ENCODE measurements around the gene MPHOSPH6.

Gene MPHOSPH6

DNA sequence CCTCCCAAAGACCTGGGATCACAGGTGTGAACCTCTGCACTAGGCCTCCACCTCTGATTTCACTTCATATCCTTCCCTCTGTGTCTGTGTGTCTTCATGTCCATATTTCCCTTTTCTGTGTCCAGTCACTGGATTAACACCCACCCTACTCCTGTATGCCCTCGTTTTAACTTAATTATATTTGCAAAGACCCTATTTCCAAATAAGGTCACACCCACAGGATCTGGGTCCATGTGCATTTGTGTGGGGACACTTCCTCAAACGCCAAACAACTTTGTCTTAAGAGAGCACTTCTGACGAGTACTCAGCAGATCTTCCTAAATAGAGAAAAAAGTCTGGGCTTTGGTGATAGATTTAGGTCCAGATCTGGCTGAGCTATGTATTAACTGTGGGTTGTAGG lies 56.3 kb downstream of the MPHOSPH6 start:
- TF ChIP-seq GATA3 (IDR thresholded peaks at IDR 0.05; ENCODE audit: low read depth, low read length) (no peak), GATA2 (IDR thresholded peaks at IDR 0.05; ENCODE audit: low read depth, low read length) (no peak)

DNA sequence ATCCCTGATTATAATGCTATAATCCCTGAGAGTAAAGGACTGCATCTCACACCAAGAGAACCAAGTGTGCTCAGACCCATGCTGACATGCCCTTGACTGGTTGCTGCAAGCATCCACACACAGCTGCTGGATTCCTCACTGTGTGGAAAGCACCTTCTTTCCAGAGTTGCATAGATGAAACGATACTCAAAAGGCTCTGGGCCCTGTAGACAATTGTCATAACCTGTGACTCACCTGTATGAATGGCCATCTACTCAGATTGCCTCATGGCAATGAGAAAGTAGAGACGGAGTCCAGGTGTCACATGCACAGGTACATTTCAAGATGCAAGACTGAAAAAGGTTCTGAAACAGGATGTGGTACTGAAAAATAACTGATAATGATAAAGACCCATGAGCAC lies 58.1 kb downstream of the MPHOSPH6 start:
- no peak for TF ChIP-seq GATA2 (IDR thresholded peaks at IDR 0.05; ENCODE audit: low read depth, low read length)
- TF ChIP-seq GATA3 (IDR thresholded peaks at IDR 0.05; ENCODE audit: low read depth, low read length): no peak

DNA sequence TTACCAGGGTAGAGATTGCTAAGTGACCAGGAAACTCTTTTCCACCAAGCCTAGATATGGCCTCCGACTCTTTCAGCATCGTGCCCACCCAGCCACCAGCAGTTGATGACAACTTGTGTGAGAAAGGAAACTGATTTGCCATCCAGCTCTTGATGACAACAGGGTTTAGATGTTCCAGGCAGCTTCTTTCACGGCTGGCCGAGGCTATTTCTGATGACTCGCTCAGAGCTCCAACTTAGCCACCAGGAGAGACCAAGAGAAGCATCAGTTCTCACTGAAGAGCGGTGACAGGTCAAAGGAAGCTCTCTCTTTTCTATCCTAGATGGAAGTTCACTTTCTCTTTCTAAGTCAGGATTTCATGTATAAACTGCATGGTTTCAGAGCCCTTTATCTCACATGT lies 61.2 kb downstream of the MPHOSPH6 start:
- TF ChIP-seq GATA3 (IDR thresholded peaks at IDR 0.05; ENCODE audit: low read depth, low read length) (no peak), GATA2 (IDR thresholded peaks at IDR 0.05; ENCODE audit: low read depth, low read length) (no peak)

GRCh38 chr16:82108100-82108499 lies 61.9 kb downstream of the MPHOSPH6 start:
- no peak for TF ChIP-seq GATA2 (IDR thresholded peaks at IDR 0.05; ENCODE audit: low read depth, low read length)
- no peak for TF ChIP-seq GATA3 (IDR thresholded peaks at IDR 0.05; ENCODE audit: low read depth, low read length)

DNA sequence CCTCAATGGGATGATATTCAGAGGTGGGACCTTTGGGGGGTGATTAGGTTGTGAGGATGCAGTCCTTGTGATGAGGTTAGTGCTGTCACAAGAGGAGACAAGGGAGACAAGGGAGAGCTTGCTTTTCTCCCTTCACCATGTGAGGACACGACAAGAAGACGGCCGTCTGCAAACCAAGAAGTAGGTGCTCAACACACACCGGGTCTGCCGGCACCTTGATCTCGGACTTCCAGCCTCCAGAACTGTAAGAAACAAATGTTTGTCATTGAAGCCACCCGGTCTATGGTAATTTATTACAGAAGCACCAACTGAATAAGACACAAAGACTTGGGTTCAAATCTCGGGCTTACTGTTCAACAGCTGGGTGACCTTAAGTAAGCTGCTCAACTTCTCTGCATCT lies 64.9 kb downstream of the MPHOSPH6 start:
- TF ChIP-seq GATA2 (IDR thresholded peaks at IDR 0.05; ENCODE audit: low read depth, low read length) (no peak), GATA3 (IDR thresholded peaks at IDR 0.05; ENCODE audit: low read depth, low read length) (no peak)
